ENCODE data around the gene HM13.

HM13 gene

DNA sequence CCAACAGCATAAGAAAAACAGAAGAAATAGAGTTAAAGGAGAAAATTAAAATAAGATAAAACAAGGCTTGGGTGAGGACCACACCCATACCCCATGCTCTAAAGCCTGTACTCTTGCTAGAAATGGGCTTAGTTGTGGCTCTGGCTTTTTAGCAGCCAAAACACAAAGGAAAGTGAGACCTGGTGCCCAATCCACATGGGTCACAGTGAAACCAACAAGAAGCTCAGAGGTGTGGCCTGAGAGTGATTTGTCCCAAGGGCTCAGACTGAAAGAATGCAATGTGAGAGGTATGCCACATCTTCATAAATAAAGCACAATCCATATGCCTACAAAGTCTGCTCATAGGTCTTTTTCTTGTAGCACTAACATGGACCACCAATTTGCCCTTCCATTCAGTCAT lies 21.1 kb downstream of the HM13 start:
- DNase-seq (ENCODE audit: low read depth in 1 of 2, low spot score in 1 of 2), result no peak
- H3K4me3 ChIP-seq (replicated peaks; ENCODE audit: insufficient read depth, low read length), result no peak overlapping the region
- no peaks in the 10 kb centered on the region for H3K27me3 ChIP-seq (ENCODE audit: insufficient read depth, poor library complexity, severe bottlenecking)
- TF ChIP-seq POLR2AphosphoS5 (IDR thresholded peaks at IDR 0.05; ENCODE audit: low read depth) (no peak), GABPA (IDR thresholded peaks at IDR 0.05; ENCODE audit: low read depth) (no peak), SPI1 (IDR thresholded peaks at IDR 0.05; ENCODE audit: borderline replicate concordance, low read depth) (no peak)
- TF ChIP-seq, protein P1, sequence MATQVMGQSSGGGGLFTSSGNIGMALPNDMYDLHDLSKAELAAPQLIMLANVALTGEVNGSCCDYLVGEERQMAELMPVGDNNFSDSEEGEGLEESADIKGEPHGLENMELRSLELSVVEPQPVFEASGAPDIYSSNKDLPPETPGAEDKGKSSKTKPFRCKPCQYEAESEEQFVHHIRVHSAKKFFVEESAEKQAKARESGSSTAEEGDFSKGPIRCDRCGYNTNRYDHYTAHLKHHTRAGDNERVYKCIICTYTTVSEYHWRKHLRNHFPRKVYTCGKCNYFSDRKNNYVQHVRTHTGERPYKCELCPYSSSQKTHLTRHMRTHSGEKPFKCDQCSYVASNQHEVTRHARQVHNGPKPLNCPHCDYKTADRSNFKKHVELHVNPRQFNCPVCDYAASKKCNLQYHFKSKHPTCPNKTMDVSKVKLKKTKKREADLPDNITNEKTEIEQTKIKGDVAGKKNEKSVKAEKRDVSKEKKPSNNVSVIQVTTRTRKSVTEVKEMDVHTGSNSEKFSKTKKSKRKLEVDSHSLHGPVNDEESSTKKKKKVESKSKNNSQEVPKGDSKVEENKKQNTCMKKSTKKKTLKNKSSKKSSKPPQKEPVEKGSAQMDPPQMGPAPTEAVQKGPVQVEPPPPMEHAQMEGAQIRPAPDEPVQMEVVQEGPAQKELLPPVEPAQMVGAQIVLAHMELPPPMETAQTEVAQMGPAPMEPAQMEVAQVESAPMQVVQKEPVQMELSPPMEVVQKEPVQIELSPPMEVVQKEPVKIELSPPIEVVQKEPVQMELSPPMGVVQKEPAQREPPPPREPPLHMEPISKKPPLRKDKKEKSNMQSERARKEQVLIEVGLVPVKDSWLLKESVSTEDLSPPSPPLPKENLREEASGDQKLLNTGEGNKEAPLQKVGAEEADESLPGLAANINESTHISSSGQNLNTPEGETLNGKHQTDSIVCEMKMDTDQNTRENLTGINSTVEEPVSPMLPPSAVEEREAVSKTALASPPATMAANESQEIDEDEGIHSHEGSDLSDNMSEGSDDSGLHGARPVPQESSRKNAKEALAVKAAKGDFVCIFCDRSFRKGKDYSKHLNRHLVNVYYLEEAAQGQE (IDR thresholded peaks at IDR 0.05; ENCODE audit: insufficient replicate concordance, low read depth), result no peak
- TF ChIP-seq, protein P2, sequence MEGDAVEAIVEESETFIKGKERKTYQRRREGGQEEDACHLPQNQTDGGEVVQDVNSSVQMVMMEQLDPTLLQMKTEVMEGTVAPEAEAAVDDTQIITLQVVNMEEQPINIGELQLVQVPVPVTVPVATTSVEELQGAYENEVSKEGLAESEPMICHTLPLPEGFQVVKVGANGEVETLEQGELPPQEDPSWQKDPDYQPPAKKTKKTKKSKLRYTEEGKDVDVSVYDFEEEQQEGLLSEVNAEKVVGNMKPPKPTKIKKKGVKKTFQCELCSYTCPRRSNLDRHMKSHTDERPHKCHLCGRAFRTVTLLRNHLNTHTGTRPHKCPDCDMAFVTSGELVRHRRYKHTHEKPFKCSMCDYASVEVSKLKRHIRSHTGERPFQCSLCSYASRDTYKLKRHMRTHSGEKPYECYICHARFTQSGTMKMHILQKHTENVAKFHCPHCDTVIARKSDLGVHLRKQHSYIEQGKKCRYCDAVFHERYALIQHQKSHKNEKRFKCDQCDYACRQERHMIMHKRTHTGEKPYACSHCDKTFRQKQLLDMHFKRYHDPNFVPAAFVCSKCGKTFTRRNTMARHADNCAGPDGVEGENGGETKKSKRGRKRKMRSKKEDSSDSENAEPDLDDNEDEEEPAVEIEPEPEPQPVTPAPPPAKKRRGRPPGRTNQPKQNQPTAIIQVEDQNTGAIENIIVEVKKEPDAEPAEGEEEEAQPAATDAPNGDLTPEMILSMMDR (IDR thresholded peaks at IDR 0.05; ENCODE audit: insufficient read depth, low read length), result no peak
- H3K27ac ChIP-seq (replicated peaks), result no peak overlapping the region

DNA sequence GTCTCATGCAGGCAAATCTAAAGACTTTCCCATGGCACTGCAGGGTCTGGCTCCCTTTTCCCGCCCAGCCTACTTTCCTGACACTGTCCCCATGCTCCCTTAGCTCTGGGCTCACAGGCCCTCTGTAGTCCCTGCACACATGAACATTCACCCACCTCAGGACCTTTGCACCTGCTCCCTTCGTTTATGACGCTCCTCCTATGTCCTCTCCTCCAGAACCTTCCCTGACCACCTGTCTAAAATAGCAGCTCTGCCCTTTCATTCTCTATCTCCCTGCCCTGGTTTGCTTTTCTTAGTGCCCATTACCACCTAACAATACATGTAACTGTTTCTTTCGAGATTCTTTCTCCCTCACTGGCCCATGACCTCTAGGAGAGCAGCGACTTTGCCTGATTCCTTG lies 22.3 kb downstream of the HM13 start:
- TF ChIP-seq, protein P1 (IDR thresholded peaks at IDR 0.05; ENCODE audit: insufficient replicate concordance, low read depth), result no peak
- TF ChIP-seq GABPA (IDR thresholded peaks at IDR 0.05; ENCODE audit: low read depth), result no peak
- no peak for TF ChIP-seq POLR2AphosphoS5 (IDR thresholded peaks at IDR 0.05; ENCODE audit: low read depth)
- no peak for TF ChIP-seq SPI1 (IDR thresholded peaks at IDR 0.05; ENCODE audit: borderline replicate concordance, low read depth)
- TF ChIP-seq, protein P2 (IDR thresholded peaks at IDR 0.05; ENCODE audit: insufficient read depth, low read length), result no peak
- 0 out of 2 replicates have a peak overlapping the region, but pooled peaks have one; percentile 14 for H3K27ac ChIP-seq (replicated peaks)
- no peak for DNase-seq (ENCODE audit: low read depth in 1 of 2, low spot score in 1 of 2)

DNA sequence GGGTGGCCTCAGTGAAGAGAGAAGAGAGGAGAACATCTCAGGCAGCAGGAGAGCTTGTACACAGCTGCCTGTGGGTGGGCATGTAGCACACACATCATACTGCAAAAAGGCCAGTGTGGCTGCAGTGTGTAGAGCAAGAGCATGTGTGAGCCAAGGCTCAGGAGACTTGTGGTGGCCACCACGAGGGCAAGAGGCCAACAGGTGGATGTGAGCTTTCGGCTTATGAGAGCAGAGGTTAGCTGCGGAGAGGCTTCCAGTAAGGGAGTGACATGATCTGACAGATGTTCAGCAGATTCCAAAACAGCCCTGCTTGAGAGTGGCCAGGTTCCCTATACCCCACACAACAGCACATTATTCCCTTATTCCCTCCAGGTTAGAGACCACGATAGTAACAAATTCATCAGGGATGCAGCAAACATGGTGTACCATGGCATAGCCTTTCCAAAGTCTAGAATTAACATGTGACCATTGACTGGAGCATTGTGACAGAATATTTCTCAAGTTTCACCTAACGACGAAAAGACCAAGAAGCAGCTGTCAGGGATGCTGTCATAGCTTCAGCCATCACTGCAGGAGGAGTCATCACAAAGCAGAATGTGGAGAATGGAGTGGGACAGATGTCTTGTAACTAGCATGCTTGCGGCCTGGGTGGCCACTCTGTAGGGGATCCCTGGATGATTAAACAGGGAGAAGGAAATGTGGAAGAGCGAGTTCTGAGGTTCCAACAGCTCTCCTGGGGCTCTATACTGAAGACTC lies 23.1 kb downstream of the HM13 start:
- Histone ChIP-seq H3K27ac (replicated peaks) (peak overlapping the region; percentile 47), H3K4me3 (replicated peaks; ENCODE audit: insufficient read depth, low read length) (no peak overlapping the region), H3K27me3 (ENCODE audit: insufficient read depth, poor library complexity, severe bottlenecking) (no peaks in the 10 kb centered on the region)
- TF ChIP-seq SPI1 (IDR thresholded peaks at IDR 0.05; ENCODE audit: borderline replicate concordance, low read depth), result no peak
- peak; percentile 30; the same call in 1 of the 2 replicates for TF ChIP-seq POLR2AphosphoS5 (IDR thresholded peaks at IDR 0.05; ENCODE audit: low read depth)
- no peak for DNase-seq (ENCODE audit: low read depth in 1 of 2, low spot score in 1 of 2)

More for the DNA sequence above, 22.3 kb downstream of the HM13 start:
- Histone ChIP-seq H3K4me3 (replicated peaks; ENCODE audit: insufficient read depth, low read length) (no peak overlapping the region), H3K27me3 (ENCODE audit: insufficient read depth, poor library complexity, severe bottlenecking) (no peaks in the 10 kb centered on the region)

DNA sequence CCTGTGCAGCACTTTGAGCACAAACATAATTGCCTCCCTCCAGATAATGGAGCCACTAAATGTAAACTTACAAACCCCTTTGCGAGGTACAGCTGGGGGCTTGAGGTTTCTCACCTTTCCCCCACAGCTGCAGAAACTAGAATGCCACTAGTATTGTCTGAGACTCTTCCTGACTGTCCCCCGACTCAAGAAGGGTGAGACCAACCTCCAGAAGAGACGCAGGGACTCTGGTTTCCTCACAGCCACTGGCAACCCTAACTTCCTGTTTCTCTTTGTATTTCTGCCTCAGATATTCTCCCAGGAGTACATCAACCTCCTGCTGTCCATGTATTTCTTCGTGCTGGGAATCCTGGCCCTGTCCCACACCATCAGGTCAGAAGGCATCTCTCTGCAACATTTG lies 23.6 kb downstream of the HM13 start:
- TF ChIP-seq POLR2AphosphoS5 (IDR thresholded peaks at IDR 0.05; ENCODE audit: low read depth), result no peak
- peak; percentile 14; the same call in 1 of the 2 replicates for TF ChIP-seq SPI1 (IDR thresholded peaks at IDR 0.05; ENCODE audit: borderline replicate concordance, low read depth)
- peak in 1 of 2 experiments; percentile 55 for DNase-seq (ENCODE audit: low read depth in 1 of 2, low spot score in 1 of 2)
- no peaks in the 10 kb centered on the region for H3K27me3 ChIP-seq (ENCODE audit: insufficient read depth, poor library complexity, severe bottlenecking)
- no peak overlapping the region for H3K4me3 ChIP-seq (replicated peaks; ENCODE audit: insufficient read depth, low read length)
- peak overlapping the region; percentile 47 for H3K27ac ChIP-seq (replicated peaks)

Data from HL-60 (cell line).